ENCODE measurements around the gene HBP1. TPM values are rescaled to one million over a fixed set of nuclear protein-coding genes. Genes with fewer than 3 reads are reported as not detected.

Gene HBP1
- polyA plus RNA-seq, 1 experiment, result 85.2 TPM

- Histone ChIP-seq H3K9me3 (ENCODE audit: control insufficient read depth, insufficient read depth, low read length) (no peaks in the 10 kb centered on the region), H3K4me3 (ENCODE audit: low read depth, low read length) (no peak overlapping the region), H3K27me3 (ENCODE audit: control insufficient read depth, insufficient read depth, low read length) (no peaks in the 10 kb centered on the region), H3K27ac (ENCODE audit: low read depth, low read length) (no peak overlapping the region)
- ChIA-PET CTCF (no interaction called here), POLR2A (no interaction called here)
- TF ChIP-seq CTCF (IDR thresholded peaks at IDR 0.05; ENCODE audit: low read depth, low read length), result no peak
- DNase-seq (ENCODE audit: low read depth, low spot score), result no peak
These were observed 83.2 kb downstream of the HBP1 start for GRCh38 chr7:107251963-107252362.

Other genes with a start within 250 kb of the HBP1 start
- gene PRKAR2B, start 124.3 kb upstream of the HBP1 start, polyA plus RNA-seq (2011; rRNA removed), result 9.1 and 13.0 TPM in 2 replicates